GM23248 (cell line): ENCODE results near the gene ZNF768.

ENCODE experiments used
- EZH2 ChIP-seq: fragments of 200-600 bp; sonication (generic); IDR thresholded peaks from 2 replicates; pipeline ENCODE4 v1.6.1; 2018; ENCODE audit warnings: antibody characterized with exemption, mild to moderate bottlenecking; ENCODE audit not compliant: insufficient read depth, poor library complexity, severe bottlenecking
- EZH2phosphoT487 ChIP-seq: fragments of 200-600 bp; sonication (generic); IDR thresholded peaks from 2 replicates; pipeline ENCODE4 v1.6.1; 2018; ENCODE audit warnings: antibody characterized with exemption, moderate library complexity, mild to moderate bottlenecking, low read depth; ENCODE audit not compliant: insufficient read depth

DNA sequence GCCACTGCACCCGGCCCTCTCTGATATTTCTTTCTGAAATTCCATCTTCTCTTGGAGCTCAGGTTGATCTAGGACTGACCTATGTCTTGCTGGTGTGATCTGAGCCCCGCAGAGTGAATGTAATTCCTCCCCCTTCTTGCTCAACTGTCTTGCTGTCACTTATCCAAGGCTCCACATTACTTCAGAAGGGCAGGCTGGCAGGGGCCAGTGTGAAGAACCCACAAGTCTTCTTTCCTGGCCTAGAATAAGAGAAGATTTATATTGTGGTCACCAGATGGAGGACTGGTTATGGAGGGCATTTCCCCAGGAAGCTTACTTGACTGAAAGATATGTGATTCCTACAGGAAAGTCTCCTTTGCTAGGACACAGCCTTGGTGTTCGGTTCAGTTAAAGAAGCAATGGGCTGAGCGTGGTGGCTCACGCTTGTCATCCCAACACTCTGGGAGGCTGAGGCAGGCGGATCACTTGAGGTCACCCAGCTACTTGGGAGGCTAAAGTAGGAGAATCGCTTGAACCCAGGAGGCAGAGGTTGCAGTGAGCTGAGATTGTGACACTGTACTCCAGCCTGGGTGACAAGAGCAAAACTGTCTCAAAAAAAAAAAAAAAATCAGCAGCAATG, 40.4 kb downstream of the ZNF768 start:
- TF ChIP-seq EZH2phosphoT487 = no peak
- no peak for TF ChIP-seq EZH2
